ENCODE measurements around the gene FZR1. TPM values are rescaled to one million over a fixed set of nuclear protein-coding genes. Genes with fewer than 3 reads are reported as not detected.
"Not testable (repeated sequence)": the region's sequence is repeated elsewhere in the genome, so short reads cannot be mapped to it uniquely, and the experiment has no call there.

The FZR1 gene
- total and polyA plus RNA-seq, 3 donors from 2014 or later, result 91.2 to 123 (median 95.1) TPM

- DNase-seq, result no peak
- H3K9me3 ChIP-seq, result no peaks in the 10 kb centered on the region
- peaks cover 9% of the 10 kb centered on the region for H3K4me1 ChIP-seq
- TF ChIP-seq CTCF (IDR thresholded peaks at IDR 0.05) (no peak), POLR2A (IDR thresholded peaks at IDR 0.05) (no peak)
- no peak overlapping the region for H3K4me3 ChIP-seq
- no peaks in the 10 kb centered on the region for H3K27me3 ChIP-seq
- H3K27ac ChIP-seq, result no peak overlapping the region
- H3K36me3 ChIP-seq (ENCODE audit: low read depth, missing control alignments), result no peaks in the 10 kb centered on the region
- 93% methylated on average over 20 of the region's 20 CpGs for WGBS, 2 donors
- intact Hi-C loops (cut with DNase I; ENCODE audit: low total_unique reads), result no loop called here
These were observed 22.6 kb downstream of the FZR1 start for GRCh38 chr19:3528539-3529211.

DNA sequence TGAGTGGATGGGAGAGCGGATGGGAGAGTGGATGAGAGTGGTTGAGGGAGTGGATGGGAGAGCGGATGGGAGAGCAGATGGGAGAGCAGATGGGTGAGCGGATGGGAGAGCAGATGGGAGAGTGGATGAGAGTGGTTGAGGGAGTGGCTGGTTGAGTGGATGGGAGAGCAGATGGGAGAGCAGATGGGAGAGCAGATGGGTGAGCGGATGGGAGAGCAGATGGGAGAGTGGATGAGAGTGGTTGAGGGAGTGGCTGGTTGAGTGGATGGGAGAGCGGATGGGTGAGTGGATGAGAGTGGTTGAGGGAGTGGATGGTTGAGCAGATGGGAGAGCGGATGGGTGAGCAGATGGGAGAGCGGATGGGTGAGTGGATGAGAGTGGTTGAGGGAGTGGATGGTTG, 23.2 kb downstream of the FZR1 start:
- 91 to 95% methylated on average over 7 of the region's 7 CpGs for WGBS, 2 donors
- H3K27me3 ChIP-seq; H3K27ac ChIP-seq; H3K4me3 ChIP-seq; DNase-seq; intact Hi-C loops (cut with DNase I; ENCODE audit: low total_unique reads); H3K9me3 ChIP-seq; H3K36me3 ChIP-seq (ENCODE audit: low read depth, missing control alignments): not testable (repeated sequence)
- peaks cover 10% of the 10 kb centered on the region for H3K4me1 ChIP-seq

DNA sequence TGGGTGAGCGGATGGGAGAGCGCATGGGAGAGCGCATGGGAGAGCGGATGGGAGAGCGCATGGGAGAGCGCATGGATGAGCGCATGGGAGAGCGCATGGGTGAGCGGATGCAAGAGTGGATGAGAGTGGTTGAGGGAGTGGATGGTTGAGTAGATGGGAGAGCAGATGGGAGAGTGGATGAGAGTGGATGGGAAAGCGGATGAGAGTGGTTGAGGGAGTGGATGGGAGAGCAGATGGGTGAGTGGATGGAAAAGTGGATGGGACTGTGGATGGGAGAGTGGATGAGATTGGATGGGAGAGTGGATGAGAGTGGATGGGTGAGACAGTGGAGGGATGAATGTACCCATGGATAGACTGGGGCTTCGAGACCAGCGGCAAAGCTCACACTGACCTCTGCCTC, 24.3 kb downstream of the FZR1 start:
- Histone ChIP-seq H3K27me3 (no peaks in the 10 kb centered on the region), H3K27ac (no peak overlapping the region), H3K4me1 (peaks cover 10% of the 10 kb centered on the region), H3K36me3 (ENCODE audit: low read depth, missing control alignments) (no peaks in the 10 kb centered on the region), H3K9me3 (no peaks in the 10 kb centered on the region), H3K4me3 (no peak overlapping the region)
- no peak for DNase-seq
- WGBS, 2 donors, result 94 to 98% methylated on average over 12 of the region's 12 CpGs
- TF ChIP-seq CTCF (IDR thresholded peaks at IDR 0.05) (no peak), POLR2A (IDR thresholded peaks at IDR 0.05) (no peak)
- intact Hi-C loops (cut with DNase I; ENCODE audit: low total_unique reads), result no loop called here

- peaks cover 17% of the 10 kb centered on the region for H3K4me1 ChIP-seq
- no peak overlapping the region for H3K4me3 ChIP-seq
- no peaks in the 10 kb centered on the region for H3K9me3 ChIP-seq
- intact Hi-C loops (cut with DNase I; ENCODE audit: low total_unique reads), result no loop called here
- no peak for TF ChIP-seq POLR2A (IDR thresholded peaks at IDR 0.05)
- no peak for TF ChIP-seq CTCF (IDR thresholded peaks at IDR 0.05)
- no peak for DNase-seq
- WGBS, 2 donors, result 88% methylated on average over 27 of the region's 29 CpGs; no CpG with 5 or more reads in 1 of the 2 donors
- H3K36me3 ChIP-seq (ENCODE audit: low read depth, missing control alignments), result no peaks in the 10 kb centered on the region
- H3K27me3 ChIP-seq, result no peaks in the 10 kb centered on the region
- no peak overlapping the region for H3K27ac ChIP-seq
These were observed 25.6 kb downstream of the FZR1 start for GRCh38 chr19:3531716-3532115.

GRCh38 chr19:3532154-3532786, 26.2 kb downstream of the FZR1 start:
- no peaks in the 10 kb centered on the region for H3K36me3 ChIP-seq (ENCODE audit: low read depth, missing control alignments)
- no peaks in the 10 kb centered on the region for H3K9me3 ChIP-seq
- TF ChIP-seq CTCF (IDR thresholded peaks at IDR 0.05), result no peak
- TF ChIP-seq POLR2A (IDR thresholded peaks at IDR 0.05), result no peak
- intact Hi-C loops (cut with DNase I; ENCODE audit: low total_unique reads), result no loop called here
- no peaks in the 10 kb centered on the region for H3K27me3 ChIP-seq
- no peak overlapping the region for H3K27ac ChIP-seq
- WGBS, 2 donors, result 87 to 93% methylated on average over 4 to 33 of the region's 33 CpGs
- H3K4me3 ChIP-seq, result no peak overlapping the region
- H3K4me1 ChIP-seq, result peaks cover 23% of the 10 kb centered on the region
- DNase-seq, result no peak

Measured in testis (tissue), 3 donors.